Measurements from ENCODE around the gene ZBTB12.

GRCh38 chr6:31871046-31871659, 30.7 kb downstream of the ZBTB12 start:
- TF ChIP-seq CTCF (IDR thresholded peaks at IDR 0.05; ENCODE audit: low read length), result no peak
- no peak for TF ChIP-seq EZH2 (IDR thresholded peaks at IDR 0.05; ENCODE audit: borderline replicate concordance, low read length)

Measured in OCI-LY1 (cell line).